HepG2 (cell line): ENCODE results near the gene HOXA5. TPM values are rescaled to one million over a fixed set of nuclear protein-coding genes. Genes with fewer than 3 reads are reported as not detected.
A peak's percentile ranks its signal among the peaks of the same experiment; 100 is the strongest.

Source experiments
- CBX2 ChIP-seq, 2 experiments: fragments of 200-600 bp in 1 of 2; sonication (generic); formaldehyde crosslinking in 1 of 2; IDR thresholded peaks; 2 replicates each; pipeline versions ENCODE4 v1.7.0 to v1.8.1; 2018 to 2022; ENCODE audit warnings: low read depth in 2 of 2, low read length in 1 of 2, mild to moderate bottlenecking in 1 of 2, missing genetic modification reagents in 1 of 2
- HNRNPL ChIP-seq: fragments of 200-400 bp; formaldehyde crosslinking; IDR thresholded peaks from 2 replicates; pipeline ENCODE4 v1.6.1; 2017; ENCODE audit warnings: mild to moderate bottlenecking, low read depth, low read length
- IRF9 ChIP-seq: sonication (generic); formaldehyde crosslinking; IDR thresholded peaks from 2 replicates; pipeline ENCODE4 v1.8.0; 2022; ENCODE audit warnings: missing genetic modification reagents, mild to moderate bottlenecking, borderline replicate concordance
- KDM6A ChIP-seq: IDR thresholded peaks from 2 replicates; pipeline ENCODE4 v1.6.1; 2016; ENCODE audit warnings: low read depth
- RELA ChIP-seq: sonication (generic); formaldehyde crosslinking; IDR thresholded peaks from 2 replicates; pipeline ENCODE4 v1.4.0; 2020; ENCODE audit warnings: missing genetic modification reagents
- SOX13 ChIP-seq, 3 experiments: fragments of 450-650 bp in 1 of 3; sonication (generic) in 1 of 3; formaldehyde crosslinking in 1 of 3; IDR thresholded peaks in 2 of 3; conservative IDR thresholded peaks in 1 of 3; 2 replicates each; pipeline versions ENCODE4 v1.5.0 to v1.6.1; 2016 to 2020; ENCODE audit warnings: antibody characterized with exemption in 1 of 3, mild to moderate bottlenecking in 1 of 3, missing compliant biosample characterization in 1 of 3, missing genetic modification reagents in 1 of 3, moderate library complexity in 1 of 3
- ZBTB2 ChIP-seq: sonication (generic); formaldehyde crosslinking; IDR thresholded peaks from 2 replicates; pipeline ENCODE4 v1.8.0; 2022; ENCODE audit warnings: low read depth, missing genetic modification reagents
- ZNF407 ChIP-seq: sonication (generic); formaldehyde crosslinking; IDR thresholded peaks from one replicate; pipeline ENCODE4 v1.5.1; 2020; ENCODE audit warnings: mild to moderate bottlenecking, missing genetic modification reagents; ENCODE audit errors: not compliant biosample characterization
- ZNF562 ChIP-seq: sonication (generic); formaldehyde crosslinking; IDR thresholded peaks from 2 replicates; pipeline ENCODE4 v1.8.0; 2022; ENCODE audit warnings: missing genetic modification reagents, borderline replicate concordance
- polyA plus RNA-seq, 8 experiments: library from polyadenylated mRNA; depleted of rRNA in 3 of 8; stranded (reverse) in 7 of 8; unstranded in 1 of 8; fragments of >200 nt; fragmentation: Illumina TruSeq in 4 of 8; extraction: Trizol in 4 of 8; gene quantifications; 2 replicates each; pipeline versions ENCODE4 v1.2.1 to v1.2.3, GENCODE V29; 2011 to 2016; ENCODE audit warnings: low read depth in 4 of 8, missing spikeins in 1 of 8, mixed read lengths in 1 of 8; ENCODE audit not compliant: insufficient read depth in 1 of 8
- total RNA-seq, 5 experiments: library from RNA; depleted of rRNA; stranded (reverse); fragments of >200 nt; fragmentation: Illumina TruSeq; extraction: Trizol; gene quantifications; 2 replicates each; pipeline ENCODE4 v1.2.3, GENCODE V29; 2016; ENCODE audit warnings: low read depth in 1 of 5

The HOXA5 gene
- total and polyA plus RNA-seq, 2 of the 13 experiments (the other 11 are each of a cell fraction or from before 2014, with no cell fraction given), result 3.2 to 3.6 TPM

- TF ChIP-seq ZNF407 (CRISPR knock-in tag) (no peak), SOX13 (IDR thresholded peaks at IDR 0.05) (no peak), SOX13 (CRISPR knock-in tag; conservative IDR thresholded peaks at IDR 0.05 in 1 of 2, IDR thresholded peaks at IDR 0.05 in 1 of 2) (no peak), ZNF562 (no peak), HNRNPL (no peak), ZBTB2 (no peak), CBX2 (IDR thresholded peaks at IDR 0.05; ENCODE audit: low read depth, low read length) (0 out of 2 replicates have a peak, but pooled peaks have one; percentile 41), CBX2 (CRISPR knock-in tag; IDR thresholded peaks at IDR 0.05; ENCODE audit: low read depth) (no peak), KDM6A (CRISPR knock-in tag) (no peak), IRF9 (CRISPR knock-in tag) (no peak), RELA (CRISPR knock-in tag) (no peak)
Measured at GRCh38 chr7:27151931-27152815, 8.7 kb upstream of the HOXA5 start, which contains the start of gene HOXA3 (continued).
